HCT116 (cell line): ENCODE data around the gene XYLT1. TPM values are rescaled to one million over a fixed set of nuclear protein-coding genes. Genes with fewer than 3 reads are reported as not detected.

Experiments used
- ATAC-seq: fragments of 200-7000 bp; cut with Tn5 transposase; 2 replicates; pipeline ENCODE4 v1.9.1; 2020; ENCODE audit warnings: mild to moderate bottlenecking, moderate library complexity
- BruUV-seq: library from RNA; stranded (reverse); fragments of 400-500 nt; replicated peaks from 2 replicates; lab custom pipeline; 2021; lab: Mats Ljungman, UMichigan
- CTCF ChIA-PET: fragments of 300-600 bp; sonication (Branson Sonifier 250); formaldehyde crosslinking; loops from one replicate; lab custom pipeline; 2021; ENCODE audit warnings: antibody characterized with exemption; lab: Charles Lee
- POLR2A ChIA-PET: fragments of 300-600, 350-600 bp; sonication (Branson Sonifier 250); formaldehyde crosslinking; loops from one replicate; lab custom pipeline; 2021; ENCODE audit warnings: antibody characterized with exemption; lab: Charles Lee
- RAD21 ChIA-PET, 2 experiments: fragments of 300-600 bp; sonication (Branson Sonifier 250); formaldehyde crosslinking; loops; one replicate each; lab custom pipeline; 2023; ENCODE audit warnings: low total read pairs in 2 of 2; ENCODE audit not compliant: uncharacterized antibody in 2 of 2, unreplicated experiment in 2 of 2, low non-redundant PET in 1 of 2; lab: Charles Lee
- DNase-seq: peaks from one replicate; pipeline ENCODE4 v3.0.0-alpha.2; 2010; ENCODE audit warnings: low read depth, low spot score
- H2AFZ ChIP-seq: fragments of 200-600 bp; shearing (Covaris generic), sonication (generic); 2 replicates; pipeline ENCODE4 v1.6.1; 2017; ENCODE audit warnings: low read depth, mixed run types, mixed read lengths, antibody characterized with exemption, low read length; ENCODE audit not compliant: poor library complexity, severe bottlenecking
- H3K27ac ChIP-seq: 2 replicates; pipeline ENCODE4 v1.5.1; 2012; ENCODE audit warnings: low read depth, low read length
- H3K27me3 ChIP-seq: fragments of 200-600 bp; sonication (generic); 2 replicates; pipeline ENCODE4 v1.6.1; 2016; ENCODE audit warnings: mixed run types, low read length, mixed read lengths; ENCODE audit not compliant: insufficient read depth
- H3K36me3 ChIP-seq, 2 experiments: fragments of 200-500 bp in 1 of 2; fragments of 200-600 bp in 1 of 2; sonication (Bioruptor generic) in 1 of 2; sonication (generic) in 1 of 2; 2 replicates each; pipeline versions ENCODE4 v1.5.1 to v1.6.1; 2014 to 2016; ENCODE audit warnings: low read length in 2 of 2, inconsistent platforms in 1 of 2, mixed read lengths in 1 of 2, mixed run types in 1 of 2; ENCODE audit not compliant: insufficient read depth in 2 of 2, control insufficient read depth in 1 of 2
- H3K4me1 ChIP-seq, 2 experiments: fragments of 200-600 bp in 1 of 2; sonication (generic) in 1 of 2; 2 replicates each; pipeline versions ENCODE4 v1.5.1 to v1.6.1; 2012 to 2017; ENCODE audit warnings: low read length in 2 of 2, inconsistent platforms in 1 of 2, mild to moderate bottlenecking in 1 of 2, mixed read lengths in 1 of 2, mixed run types in 1 of 2, moderate library complexity in 1 of 2; ENCODE audit not compliant: insufficient read depth in 2 of 2, control insufficient read depth in 1 of 2
- H3K4me2 ChIP-seq: fragments of 200-600 bp; sonication (generic); 2 replicates; pipeline ENCODE4 v1.6.1; 2017; ENCODE audit warnings: mixed run types, low read length, mixed read lengths
- H3K4me3 ChIP-seq, 2 experiments: fragments of 200-600 bp in 1 of 2; sonication (generic) in 1 of 2; replicated peaks in 1 of 2; 2 replicates each; pipeline ENCODE4 v1.5.1; 2011 to 2016; ENCODE audit warnings: low read length in 2 of 2, control low read depth in 1 of 2, low read depth in 1 of 2, mild to moderate bottlenecking in 1 of 2, mixed read lengths in 1 of 2, mixed run types in 1 of 2
- H3K79me2 ChIP-seq: fragments of 200-600 bp; sonication (generic); 2 replicates; pipeline ENCODE4 v1.6.1; 2017; ENCODE audit warnings: mild to moderate bottlenecking, mixed run types, low read length, moderate library complexity, mixed read lengths; ENCODE audit not compliant: insufficient read depth
- H3K9ac ChIP-seq: fragments of 200-600 bp; sonication (generic); 2 replicates; pipeline ENCODE4 v1.6.1; 2016; ENCODE audit warnings: low read length, mixed read lengths
- H3K9me2 ChIP-seq: fragments of 200-600 bp; sonication (generic), shearing (Covaris generic); 2 replicates; pipeline ENCODE4 v1.6.1; 2017; ENCODE audit warnings: mixed run types, mild to moderate bottlenecking, moderate library complexity; ENCODE audit not compliant: insufficient read depth
- H3K9me3 ChIP-seq, 2 experiments: fragments of 200-500 bp in 1 of 2; fragments of 200-600 bp in 1 of 2; sonication (Bioruptor generic) in 1 of 2; sonication (generic) in 1 of 2; 2 replicates each; pipeline ENCODE4 v1.6.1; 2014 to 2017; ENCODE audit warnings: low read length in 2 of 2, mixed read lengths in 2 of 2, inconsistent platforms in 1 of 2, low read depth in 1 of 2, mild to moderate bottlenecking in 1 of 2, mixed run types in 1 of 2, moderate library complexity in 1 of 2; ENCODE audit not compliant: control insufficient read depth in 1 of 2, insufficient read depth in 1 of 2
- H4K20me1 ChIP-seq: fragments of 200-600 bp; sonication (generic), shearing (Covaris generic); 2 replicates; pipeline ENCODE4 v1.6.1; 2017; ENCODE audit warnings: mixed run types, mild to moderate bottlenecking, moderate library complexity; ENCODE audit not compliant: insufficient read depth
- CBX3 ChIP-seq: IDR thresholded peaks from 2 replicates; pipeline ENCODE4 v1.6.1; 2012; ENCODE audit warnings: low read depth
- CEBPB ChIP-seq: IDR thresholded peaks from 2 replicates; pipeline ENCODE4 v1.6.1; 2012; ENCODE audit warnings: low read depth
- ELF1 ChIP-seq: IDR thresholded peaks from 2 replicates; pipeline ENCODE4 v1.6.1; 2012; ENCODE audit warnings: low read depth, borderline replicate concordance
- EZH2phosphoT487 ChIP-seq: fragments of 200-600 bp; IDR thresholded peaks from 2 replicates; pipeline ENCODE4 v1.6.1; 2018; ENCODE audit warnings: antibody characterized with exemption, borderline replicate concordance
- POLR2AphosphoS5 ChIP-seq: IDR thresholded peaks from 2 replicates; pipeline ENCODE4 v1.6.1; 2011; ENCODE audit warnings: mild to moderate bottlenecking, low read depth, low read length, moderate library complexity
- RAD21 ChIP-seq: IDR thresholded peaks from 2 replicates; pipeline ENCODE4 v1.6.1; 2012; ENCODE audit warnings: low read depth, mild to moderate bottlenecking
- SIN3A ChIP-seq: IDR thresholded peaks from 2 replicates; pipeline ENCODE4 v1.6.1; 2012; ENCODE audit warnings: low read depth
- ZFX ChIP-seq: fragments of 450-650 bp; IDR thresholded peaks from 2 replicates; pipeline ENCODE4 v1.6.1; 2017
- intact Hi-C: fragments of 100-400 bp; cut with micrococcal nuclease; formaldehyde crosslinking; loops from 2 replicates; pipeline ENCODE4 v1.10.0; 2022
- total RNA-seq: library from RNA; stranded (reverse); gene quantifications from one replicate; pipeline ENCODE4 v1.2.1, GENCODE V29; 2021; ENCODE audit not compliant: unreplicated experiment
- TF ChIP-seq, protein P1 (sequence below): IDR thresholded peaks from 2 replicates; pipeline ENCODE4 v1.6.1; 2012; ENCODE audit warnings: low read depth
- TF ChIP-seq, protein P2 (sequence below), 3 experiments: fragments of 200-600 bp in 1 of 3; sonication (generic) in 1 of 3; IDR thresholded peaks in 2 of 3; conservative IDR thresholded peaks in 1 of 3; 2 replicates each; pipeline ENCODE4 v1.5.1; 2012 to 2017; ENCODE audit warnings: low read depth in 2 of 3, low read length in 2 of 3, antibody characterized with exemption in 1 of 3, borderline replicate concordance in 1 of 3, control low read depth in 1 of 3, mild to moderate bottlenecking in 1 of 3, mixed read lengths in 1 of 3, mixed run types in 1 of 3, moderate library complexity in 1 of 3; ENCODE audit not compliant: insufficient read depth in 1 of 3
- TF ChIP-seq, protein P3 (sequence below): IDR thresholded peaks from 2 replicates; pipeline ENCODE4 v1.6.1; 2011; ENCODE audit warnings: mild to moderate bottlenecking, low read length, moderate library complexity; ENCODE audit not compliant: insufficient replicate concordance; ENCODE audit errors: extremely low read depth
- TF ChIP-seq, protein P4 (sequence below): IDR thresholded peaks from 2 replicates; pipeline ENCODE4 v1.6.1; 2012
- TF ChIP-seq, protein P5 (sequence below): IDR thresholded peaks from 2 replicates; pipeline ENCODE4 v1.6.1; 2012

Gene XYLT1
- total RNA-seq, 1 experiment from 2014 or later = 4.5 TPM

DNA sequence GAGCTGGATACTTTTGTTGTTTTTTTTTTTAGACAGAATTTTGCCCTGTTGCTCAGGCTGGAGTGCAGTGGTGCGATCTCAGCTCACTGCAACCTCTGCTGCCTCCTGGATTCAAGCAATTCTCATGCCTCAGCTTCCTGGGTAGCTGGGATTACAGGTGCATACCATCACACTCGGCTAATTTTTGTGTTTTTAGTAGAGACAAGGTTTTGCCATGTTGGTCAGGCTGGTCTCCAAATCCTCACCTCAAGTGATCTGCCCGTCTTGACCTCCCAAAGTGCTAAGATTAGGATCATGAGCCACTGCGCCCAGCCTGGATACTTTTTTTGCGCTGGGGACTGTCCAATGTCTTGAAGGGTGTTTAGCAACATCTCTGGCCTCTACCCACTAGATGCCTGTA is 32.6 kb upstream of the XYLT1 start:
- no peak for ATAC-seq
- BruUV-seq = no TSS peak
- DNase-seq = no peak
- ChIA-PET RAD21 (no interaction called here), CTCF (no interaction called here), POLR2A (no interaction called here)
- Histone ChIP-seq H2AFZ (no peak overlapping the region), H3K4me3 (no peak overlapping the region), H3K4me2 (no peak overlapping the region), H3K9me3 (no peaks in the 10 kb centered on the region), H3K27ac (no peak overlapping the region), H3K27me3 (peaks cover 46% of the 10 kb centered on the region), H4K20me1 (no peaks in the 10 kb centered on the region), H3K9me2 (no peaks in the 10 kb centered on the region), H3K79me2 (no peaks in the 10 kb centered on the region), H3K9ac (no peak overlapping the region), H3K4me1 (no peaks in the 10 kb centered on the region), H3K36me3 (no peaks in the 10 kb centered on the region)
- intact Hi-C loops = no loop called here
- TF ChIP-seq, protein P1, sequence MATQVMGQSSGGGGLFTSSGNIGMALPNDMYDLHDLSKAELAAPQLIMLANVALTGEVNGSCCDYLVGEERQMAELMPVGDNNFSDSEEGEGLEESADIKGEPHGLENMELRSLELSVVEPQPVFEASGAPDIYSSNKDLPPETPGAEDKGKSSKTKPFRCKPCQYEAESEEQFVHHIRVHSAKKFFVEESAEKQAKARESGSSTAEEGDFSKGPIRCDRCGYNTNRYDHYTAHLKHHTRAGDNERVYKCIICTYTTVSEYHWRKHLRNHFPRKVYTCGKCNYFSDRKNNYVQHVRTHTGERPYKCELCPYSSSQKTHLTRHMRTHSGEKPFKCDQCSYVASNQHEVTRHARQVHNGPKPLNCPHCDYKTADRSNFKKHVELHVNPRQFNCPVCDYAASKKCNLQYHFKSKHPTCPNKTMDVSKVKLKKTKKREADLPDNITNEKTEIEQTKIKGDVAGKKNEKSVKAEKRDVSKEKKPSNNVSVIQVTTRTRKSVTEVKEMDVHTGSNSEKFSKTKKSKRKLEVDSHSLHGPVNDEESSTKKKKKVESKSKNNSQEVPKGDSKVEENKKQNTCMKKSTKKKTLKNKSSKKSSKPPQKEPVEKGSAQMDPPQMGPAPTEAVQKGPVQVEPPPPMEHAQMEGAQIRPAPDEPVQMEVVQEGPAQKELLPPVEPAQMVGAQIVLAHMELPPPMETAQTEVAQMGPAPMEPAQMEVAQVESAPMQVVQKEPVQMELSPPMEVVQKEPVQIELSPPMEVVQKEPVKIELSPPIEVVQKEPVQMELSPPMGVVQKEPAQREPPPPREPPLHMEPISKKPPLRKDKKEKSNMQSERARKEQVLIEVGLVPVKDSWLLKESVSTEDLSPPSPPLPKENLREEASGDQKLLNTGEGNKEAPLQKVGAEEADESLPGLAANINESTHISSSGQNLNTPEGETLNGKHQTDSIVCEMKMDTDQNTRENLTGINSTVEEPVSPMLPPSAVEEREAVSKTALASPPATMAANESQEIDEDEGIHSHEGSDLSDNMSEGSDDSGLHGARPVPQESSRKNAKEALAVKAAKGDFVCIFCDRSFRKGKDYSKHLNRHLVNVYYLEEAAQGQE = no peak
- TF ChIP-seq EZH2phosphoT487 (no peak), CEBPB (no peak), CBX3 (no peak), RAD21 (no peak), POLR2AphosphoS5 (no peak), SIN3A (no peak), ELF1 (no peak), ZFX (no peak)
- TF ChIP-seq, protein P2, sequence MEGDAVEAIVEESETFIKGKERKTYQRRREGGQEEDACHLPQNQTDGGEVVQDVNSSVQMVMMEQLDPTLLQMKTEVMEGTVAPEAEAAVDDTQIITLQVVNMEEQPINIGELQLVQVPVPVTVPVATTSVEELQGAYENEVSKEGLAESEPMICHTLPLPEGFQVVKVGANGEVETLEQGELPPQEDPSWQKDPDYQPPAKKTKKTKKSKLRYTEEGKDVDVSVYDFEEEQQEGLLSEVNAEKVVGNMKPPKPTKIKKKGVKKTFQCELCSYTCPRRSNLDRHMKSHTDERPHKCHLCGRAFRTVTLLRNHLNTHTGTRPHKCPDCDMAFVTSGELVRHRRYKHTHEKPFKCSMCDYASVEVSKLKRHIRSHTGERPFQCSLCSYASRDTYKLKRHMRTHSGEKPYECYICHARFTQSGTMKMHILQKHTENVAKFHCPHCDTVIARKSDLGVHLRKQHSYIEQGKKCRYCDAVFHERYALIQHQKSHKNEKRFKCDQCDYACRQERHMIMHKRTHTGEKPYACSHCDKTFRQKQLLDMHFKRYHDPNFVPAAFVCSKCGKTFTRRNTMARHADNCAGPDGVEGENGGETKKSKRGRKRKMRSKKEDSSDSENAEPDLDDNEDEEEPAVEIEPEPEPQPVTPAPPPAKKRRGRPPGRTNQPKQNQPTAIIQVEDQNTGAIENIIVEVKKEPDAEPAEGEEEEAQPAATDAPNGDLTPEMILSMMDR (IDR thresholded peaks at IDR 0.05 in 2 of 3, conservative IDR thresholded peaks at IDR 0.05 in 1 of 3; ENCODE audit: borderline replicate concordance in 1 of 3, insufficient read depth in 1 of 3, low read depth in 2 of 3, low read length in 2 of 3) = no peak
- TF ChIP-seq, protein P3, sequence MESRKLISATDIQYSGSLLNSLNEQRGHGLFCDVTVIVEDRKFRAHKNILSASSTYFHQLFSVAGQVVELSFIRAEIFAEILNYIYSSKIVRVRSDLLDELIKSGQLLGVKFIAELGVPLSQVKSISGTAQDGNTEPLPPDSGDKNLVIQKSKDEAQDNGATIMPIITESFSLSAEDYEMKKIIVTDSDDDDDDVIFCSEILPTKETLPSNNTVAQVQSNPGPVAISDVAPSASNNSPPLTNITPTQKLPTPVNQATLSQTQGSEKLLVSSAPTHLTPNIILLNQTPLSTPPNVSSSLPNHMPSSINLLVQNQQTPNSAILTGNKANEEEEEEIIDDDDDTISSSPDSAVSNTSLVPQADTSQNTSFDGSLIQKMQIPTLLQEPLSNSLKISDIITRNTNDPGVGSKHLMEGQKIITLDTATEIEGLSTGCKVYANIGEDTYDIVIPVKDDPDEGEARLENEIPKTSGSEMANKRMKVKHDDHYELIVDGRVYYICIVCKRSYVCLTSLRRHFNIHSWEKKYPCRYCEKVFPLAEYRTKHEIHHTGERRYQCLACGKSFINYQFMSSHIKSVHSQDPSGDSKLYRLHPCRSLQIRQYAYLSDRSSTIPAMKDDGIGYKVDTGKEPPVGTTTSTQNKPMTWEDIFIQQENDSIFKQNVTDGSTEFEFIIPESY = no peak
- TF ChIP-seq, protein P4, sequence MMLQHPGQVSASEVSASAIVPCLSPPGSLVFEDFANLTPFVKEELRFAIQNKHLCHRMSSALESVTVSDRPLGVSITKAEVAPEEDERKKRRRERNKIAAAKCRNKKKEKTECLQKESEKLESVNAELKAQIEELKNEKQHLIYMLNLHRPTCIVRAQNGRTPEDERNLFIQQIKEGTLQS = no peak
- TF ChIP-seq, protein P5, sequence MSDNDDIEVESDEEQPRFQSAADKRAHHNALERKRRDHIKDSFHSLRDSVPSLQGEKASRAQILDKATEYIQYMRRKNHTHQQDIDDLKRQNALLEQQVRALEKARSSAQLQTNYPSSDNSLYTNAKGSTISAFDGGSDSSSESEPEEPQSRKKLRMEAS = no peak
